ENCODE results near the gene RPS18.

GRCh38 chr6:33320315-33321181 lies 48.7 kb downstream of the RPS18 start:
- no peak for TF ChIP-seq ZBTB7A (IDR thresholded peaks at IDR 0.05; ENCODE audit: low read depth)
- no peak for TF ChIP-seq TAF1 (IDR thresholded peaks at IDR 0.05; ENCODE audit: low read depth)
- no peak for TF ChIP-seq YY1 (IDR thresholded peaks at IDR 0.05; ENCODE audit: low read depth)
- TF ChIP-seq FOXM1 (IDR thresholded peaks at IDR 0.05; ENCODE audit: borderline replicate concordance, low read depth): no peak
- TF ChIP-seq CREB1 (IDR thresholded peaks at IDR 0.05; ENCODE audit: low read depth): no peak
- no peak for TF ChIP-seq CEBPB (IDR thresholded peaks at IDR 0.05)
- no peak for TF ChIP-seq EP300 (IDR thresholded peaks at IDR 0.05; ENCODE audit: borderline replicate concordance)
- TF ChIP-seq NFIC (IDR thresholded peaks at IDR 0.05): no peak

Data from Ishikawa (cell line).